GM21786 (cell line): ENCODE measurements around the gene SHROOM3.

Experiments used
- ATAC-seq: cut with Tn5 transposase; IDR thresholded peaks from one replicate; pipeline ENCODE4 v1.9.1; 2021; ENCODE audit not compliant: unreplicated experiment

The SHROOM3 gene

DNA sequence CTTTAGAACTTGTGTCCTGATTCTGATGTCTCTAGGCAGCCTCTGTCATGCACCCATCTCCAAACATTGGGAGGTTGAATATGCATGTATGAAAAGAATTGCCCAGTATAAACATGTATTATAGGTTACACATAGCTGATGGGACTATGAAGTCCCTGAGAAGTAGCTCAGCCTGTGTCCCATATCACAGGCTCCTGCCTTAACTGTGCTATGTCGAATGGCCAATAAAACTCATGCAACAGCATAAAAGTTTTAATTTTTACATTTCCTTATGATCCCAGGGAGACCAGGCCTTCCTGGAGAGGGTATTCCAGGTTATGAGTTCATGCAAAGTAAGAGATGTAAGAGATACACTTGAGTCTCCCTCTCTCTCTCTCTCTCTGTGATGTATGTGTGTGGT lies 217.4 kb downstream of the SHROOM3 start:
- ATAC-seq: no peak

GRCh38 chr4:76654084-76654483 lies 219.1 kb downstream of the SHROOM3 start:
- no peak for ATAC-seq

- no peak for ATAC-seq
Observed at GRCh38 chr4:76654791-76655190, 219.8 kb downstream of the SHROOM3 start.

- ATAC-seq: no peak
Observed at GRCh38 chr4:76655566-76656479, 220.8 kb downstream of the SHROOM3 start.

DNA sequence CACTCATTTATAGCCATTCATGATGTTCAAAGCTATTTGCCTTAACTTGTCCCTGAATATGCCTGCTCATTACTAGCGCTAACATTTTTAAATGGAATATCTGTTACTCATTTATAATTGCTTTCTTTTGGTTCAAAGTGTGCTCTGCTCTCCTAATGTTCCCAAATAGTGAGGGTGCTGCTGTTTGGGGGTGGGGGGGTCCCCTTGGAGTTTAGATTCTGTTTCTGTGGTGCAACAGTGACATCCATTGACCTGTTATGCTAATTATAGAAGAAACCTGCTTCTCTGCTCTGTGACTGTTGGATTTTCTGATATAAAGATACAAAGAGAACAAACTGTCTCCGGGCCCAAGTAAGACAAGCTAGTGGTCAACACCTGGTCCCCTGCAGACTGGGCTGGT lies 222.4 kb downstream of the SHROOM3 start:
- ATAC-seq: no peak

DNA sequence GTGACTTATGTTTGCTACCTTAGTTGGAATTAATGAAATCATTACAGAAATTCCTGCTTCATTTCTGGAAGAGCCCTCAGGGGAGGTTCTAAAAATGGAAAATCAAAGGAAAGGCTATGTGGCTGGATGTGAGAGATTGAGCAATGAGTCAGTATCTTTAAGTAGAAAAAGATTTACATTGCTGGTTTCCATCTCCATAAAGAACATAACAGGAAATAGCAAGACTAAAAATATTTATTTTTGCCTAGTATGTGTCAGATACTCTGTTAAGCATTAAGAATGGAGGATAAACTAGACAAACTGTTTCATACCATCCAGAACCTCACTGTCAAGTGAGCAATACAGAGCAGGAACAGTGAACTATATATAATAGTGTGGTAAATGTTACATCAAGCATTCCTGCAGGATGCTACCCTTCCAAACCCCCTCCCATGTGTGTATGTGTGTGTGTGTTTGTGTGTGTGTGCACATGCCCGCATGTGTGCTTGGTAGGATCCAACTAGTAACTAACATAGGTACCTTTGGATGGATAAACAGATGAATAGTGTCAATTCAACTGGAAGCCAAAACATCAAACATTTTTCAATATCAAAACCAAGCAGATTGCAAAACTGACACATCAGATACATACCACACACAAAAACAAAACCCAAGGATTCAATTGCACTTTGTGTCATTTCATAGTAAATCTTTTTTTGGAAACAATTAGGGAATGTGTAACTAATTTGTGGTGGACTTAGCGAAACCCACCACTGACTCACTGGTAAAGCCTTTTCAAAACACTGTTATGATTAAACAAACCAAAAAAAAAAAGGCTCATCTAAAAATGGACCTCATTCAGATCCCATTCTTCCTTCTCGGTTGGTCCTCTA lies 223.4 kb downstream of the SHROOM3 start:
- peak; percentile 38 for ATAC-seq

GRCh38 chr4:76659103-76659490 lies 224.1 kb downstream of the SHROOM3 start:
- ATAC-seq: no peak

DNA sequence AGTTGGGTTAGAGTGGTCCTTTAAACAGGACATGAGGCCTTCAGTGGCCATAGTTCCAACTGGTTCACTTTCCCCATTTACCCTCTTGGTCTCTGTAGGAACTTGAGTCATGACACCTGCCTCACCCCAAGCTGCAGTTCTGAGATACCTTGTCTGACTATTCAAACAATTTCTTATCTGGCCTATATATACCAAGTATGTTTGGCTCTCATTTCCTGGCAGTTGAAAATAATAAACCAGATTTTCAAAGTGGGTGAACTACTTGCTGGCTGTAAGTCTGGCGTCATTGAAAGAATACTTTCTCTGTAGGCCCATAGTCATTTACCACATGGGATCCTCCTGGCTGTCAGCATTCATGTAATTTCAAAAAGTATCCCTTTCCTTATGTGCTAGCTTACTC lies 228.8 kb downstream of the SHROOM3 start:
- no peak for ATAC-seq

- no peak for ATAC-seq
Observed at GRCh38 chr4:76665153-76665552, 230.1 kb downstream of the SHROOM3 start.

- ATAC-seq: no peak
Observed at GRCh38 chr4:76665721-76666120, 230.7 kb downstream of the SHROOM3 start.

DNA sequence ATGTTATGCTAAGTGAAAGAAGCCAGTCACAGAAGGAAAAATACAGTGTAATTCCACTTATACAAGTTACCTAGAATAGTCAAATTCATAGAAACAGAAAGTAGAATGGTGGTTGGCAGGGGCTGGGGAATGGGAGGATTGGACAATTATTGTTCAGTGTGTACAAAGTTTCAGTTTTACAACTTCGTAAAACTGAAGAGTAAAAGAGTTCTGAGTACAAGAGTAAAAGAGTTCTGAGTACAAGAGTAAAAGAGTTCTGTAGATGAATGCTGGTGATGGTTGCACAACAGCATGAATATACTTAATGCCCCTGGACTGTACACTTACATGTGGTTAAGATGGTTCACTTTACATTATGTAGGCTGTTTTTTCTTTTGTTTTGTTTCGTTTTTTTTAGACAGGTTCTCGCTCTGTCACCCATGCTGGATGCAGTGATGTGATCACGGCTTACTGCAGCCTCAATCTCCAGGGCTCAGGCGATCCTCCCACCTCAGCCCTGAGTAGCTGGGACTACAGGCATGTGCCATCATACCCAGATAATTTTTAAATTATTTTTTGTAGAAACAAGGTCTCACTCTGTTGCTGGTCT lies 232.0 kb downstream of the SHROOM3 start:
- peak; percentile 78 for ATAC-seq

GRCh38 chr4:76670631-76671030 lies 235.6 kb downstream of the SHROOM3 start:
- ATAC-seq: no peak

GRCh38 chr4:76673362-76673761 lies 238.3 kb downstream of the SHROOM3 start:
- ATAC-seq: no peak

DNA sequence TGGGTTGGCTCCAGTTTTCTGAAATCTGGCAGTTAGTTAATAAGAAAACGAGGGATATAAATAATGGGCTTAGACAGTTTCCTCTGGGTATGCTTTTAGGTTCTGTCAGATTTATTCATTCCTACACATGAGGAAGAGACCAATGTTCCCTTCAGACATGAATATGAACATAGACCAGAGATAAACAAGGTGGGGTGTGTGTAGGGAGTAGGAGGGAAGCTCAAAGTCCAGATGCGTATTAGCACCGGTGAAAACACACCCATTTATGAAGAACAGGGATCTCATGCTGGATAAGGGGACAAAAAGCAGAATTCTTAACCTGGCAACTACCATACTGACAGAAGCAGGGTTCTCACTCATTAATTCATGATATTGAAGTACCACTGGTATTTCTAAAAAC lies 240.0 kb downstream of the SHROOM3 start:
- no peak for ATAC-seq

DNA sequence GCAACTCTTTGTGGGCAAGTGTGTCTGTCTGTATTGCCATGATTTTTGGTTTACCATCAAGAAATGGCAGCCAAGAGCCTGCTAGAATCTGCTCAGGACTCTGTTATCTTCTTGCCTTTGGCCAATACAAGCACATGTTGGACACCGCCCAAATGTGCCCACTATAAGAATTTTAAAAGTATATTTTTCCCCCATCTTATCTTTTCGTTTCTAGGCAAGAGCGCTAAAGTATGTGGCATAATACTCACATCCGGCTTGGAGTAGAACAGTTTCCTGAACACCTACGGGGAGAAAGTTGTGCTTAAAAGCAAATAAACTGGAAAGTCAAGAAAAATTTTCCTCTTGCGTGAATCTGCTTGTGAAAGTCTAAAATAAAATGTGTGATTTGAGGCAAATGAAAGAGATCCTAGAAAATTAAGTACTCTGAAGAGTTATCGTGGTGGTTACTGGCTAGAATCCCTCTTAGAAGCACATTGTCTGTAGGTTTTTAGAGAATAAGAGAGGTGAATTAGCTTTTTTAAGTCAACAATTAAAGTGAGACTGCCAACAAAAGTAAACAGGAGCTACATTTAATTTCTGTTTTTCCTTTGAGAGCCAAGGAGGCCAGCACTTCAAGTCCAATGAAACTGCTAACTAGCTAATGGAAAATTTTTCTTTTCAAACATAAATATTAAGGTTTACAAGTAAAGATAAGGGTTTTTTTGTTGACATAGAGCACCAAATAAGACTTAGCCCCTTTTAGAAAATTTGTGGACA lies 242.7 kb downstream of the SHROOM3 start:
- no peak for ATAC-seq

- ATAC-seq: no peak
Observed at GRCh38 chr4:76679691-76680090, 244.7 kb downstream of the SHROOM3 start.

- ATAC-seq: no peak
Observed at GRCh38 chr4:76680952-76681351, 245.9 kb downstream of the SHROOM3 start.

- ATAC-seq: no peak
Observed at GRCh38 chr4:76681996-76682395, 247.0 kb downstream of the SHROOM3 start.

GRCh38 chr4:76683144-76683543 lies 248.1 kb downstream of the SHROOM3 start:
- ATAC-seq: no peak

DNA sequence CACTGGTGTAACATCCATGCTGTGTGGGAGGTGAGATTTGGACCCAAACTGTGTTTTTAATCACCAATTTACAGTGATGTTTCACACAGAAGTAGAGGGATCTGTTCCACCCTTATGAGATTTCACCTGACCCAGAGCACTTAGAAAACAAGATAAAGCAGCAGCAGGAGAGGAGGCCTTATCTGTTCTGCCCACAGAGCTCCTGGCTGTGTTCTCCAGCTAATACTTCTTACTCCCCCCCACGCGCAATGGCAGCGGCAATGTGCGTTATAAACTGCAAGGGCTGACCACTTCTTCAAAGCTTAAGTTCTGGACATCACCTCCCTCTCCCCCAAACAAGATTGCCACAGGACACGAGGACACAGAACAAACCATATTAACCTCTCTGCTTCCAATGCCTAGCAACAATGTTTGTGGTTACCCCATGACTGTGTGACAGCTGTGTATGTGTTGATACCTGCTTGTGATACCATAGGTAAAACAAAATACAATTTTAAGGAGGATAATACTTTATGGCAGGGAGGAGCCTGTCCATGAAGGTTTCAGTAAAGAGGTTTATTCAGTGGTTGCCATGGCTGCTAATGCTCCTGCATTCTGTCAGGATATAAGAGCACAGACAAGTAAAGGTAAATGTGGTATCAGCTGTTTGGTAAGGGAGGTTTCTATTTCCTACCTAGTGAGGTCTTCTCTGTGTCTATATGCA lies 252.9 kb downstream of the SHROOM3 start:
- no peak for ATAC-seq
